ENCODE measurements around the gene WIPI1.
"Not testable (repeated sequence)": the region's sequence is repeated elsewhere in the genome, so short reads cannot be mapped to it uniquely, and the experiment has no call there.

Gene WIPI1

GRCh38 chr17:68384471-68384870 is 72.8 kb downstream of the WIPI1 start:
- DNase-seq, result no peak

GRCh38 chr17:68383443-68384321 is 73.6 kb downstream of the WIPI1 start:
- no peak for DNase-seq

GRCh38 chr17:68383120-68383442 is 74.2 kb downstream of the WIPI1 start:
- no peak for DNase-seq

GRCh38 chr17:68382582-68383085 is 74.7 kb downstream of the WIPI1 start:
- DNase-seq, result no peak

GRCh38 chr17:68381076-68381900 is 76.0 kb downstream of the WIPI1 start:
- DNase-seq, result peak; percentile 42

GRCh38 chr17:68379692-68380677 is 77.3 kb downstream of the WIPI1 start:
- no peak for DNase-seq

- no peak for DNase-seq
Observed at GRCh38 chr17:68379177-68379510, 78.2 kb downstream of the WIPI1 start.

GRCh38 chr17:68378268-68379176 is 78.8 kb downstream of the WIPI1 start:
- DNase-seq, result peak; percentile 51

- DNase-seq, result no peak
Observed at GRCh38 chr17:68377771-68378267, 79.5 kb downstream of the WIPI1 start.

GRCh38 chr17:68376178-68376577 is 81.1 kb downstream of the WIPI1 start:
- not testable (repeated sequence) for DNase-seq

GRCh38 chr17:68375566-68375965 is 81.7 kb downstream of the WIPI1 start:
- DNase-seq, result no peak
